ENCODE measurements around the gene NINJ1.

Gene NINJ1

DNA sequence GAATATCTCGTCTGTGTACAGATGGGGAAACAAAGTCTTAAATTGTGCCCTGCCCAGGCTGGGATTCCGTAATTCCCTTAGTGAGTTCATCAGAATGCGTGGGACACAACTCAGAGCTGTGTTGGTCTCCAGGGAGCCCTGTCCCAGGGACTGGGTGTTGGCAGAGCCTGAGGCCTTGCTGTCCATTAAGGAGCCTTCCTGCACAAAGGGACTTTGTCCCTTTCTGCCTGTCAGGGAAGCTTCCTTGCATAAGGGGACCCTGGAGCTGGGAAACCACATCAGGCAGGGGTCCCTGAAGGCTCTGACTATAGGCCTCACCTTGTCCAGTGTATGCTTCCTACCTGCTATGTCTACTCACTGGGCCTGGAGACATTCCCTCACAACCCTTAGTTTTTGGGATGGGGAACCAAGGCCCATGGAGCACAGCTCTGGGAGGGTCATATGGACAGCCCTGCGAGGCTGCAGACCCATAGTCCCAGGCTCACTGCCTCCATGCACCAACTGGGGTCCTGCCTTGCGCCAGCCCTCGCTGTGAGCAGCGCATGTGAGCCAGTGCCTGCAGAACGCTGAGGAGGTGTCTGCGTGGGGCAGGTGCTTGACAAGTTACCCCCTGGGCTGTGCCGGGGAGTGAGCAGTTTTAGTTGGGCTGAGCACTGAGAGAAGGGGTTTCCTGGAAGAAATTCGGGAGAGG is 36.4 kb downstream of the NINJ1 start:
- no peak for DNase-seq (ENCODE audit: low read depth)
- H3K4me3 ChIP-seq (ENCODE audit: low read length), result peak overlapping the region; percentile 55
- TF ChIP-seq, protein P1, sequence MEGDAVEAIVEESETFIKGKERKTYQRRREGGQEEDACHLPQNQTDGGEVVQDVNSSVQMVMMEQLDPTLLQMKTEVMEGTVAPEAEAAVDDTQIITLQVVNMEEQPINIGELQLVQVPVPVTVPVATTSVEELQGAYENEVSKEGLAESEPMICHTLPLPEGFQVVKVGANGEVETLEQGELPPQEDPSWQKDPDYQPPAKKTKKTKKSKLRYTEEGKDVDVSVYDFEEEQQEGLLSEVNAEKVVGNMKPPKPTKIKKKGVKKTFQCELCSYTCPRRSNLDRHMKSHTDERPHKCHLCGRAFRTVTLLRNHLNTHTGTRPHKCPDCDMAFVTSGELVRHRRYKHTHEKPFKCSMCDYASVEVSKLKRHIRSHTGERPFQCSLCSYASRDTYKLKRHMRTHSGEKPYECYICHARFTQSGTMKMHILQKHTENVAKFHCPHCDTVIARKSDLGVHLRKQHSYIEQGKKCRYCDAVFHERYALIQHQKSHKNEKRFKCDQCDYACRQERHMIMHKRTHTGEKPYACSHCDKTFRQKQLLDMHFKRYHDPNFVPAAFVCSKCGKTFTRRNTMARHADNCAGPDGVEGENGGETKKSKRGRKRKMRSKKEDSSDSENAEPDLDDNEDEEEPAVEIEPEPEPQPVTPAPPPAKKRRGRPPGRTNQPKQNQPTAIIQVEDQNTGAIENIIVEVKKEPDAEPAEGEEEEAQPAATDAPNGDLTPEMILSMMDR (IDR thresholded peaks at IDR 0.05; ENCODE audit: insufficient read depth, low read depth, low read length, missing control alignments), result no peak

DNA sequence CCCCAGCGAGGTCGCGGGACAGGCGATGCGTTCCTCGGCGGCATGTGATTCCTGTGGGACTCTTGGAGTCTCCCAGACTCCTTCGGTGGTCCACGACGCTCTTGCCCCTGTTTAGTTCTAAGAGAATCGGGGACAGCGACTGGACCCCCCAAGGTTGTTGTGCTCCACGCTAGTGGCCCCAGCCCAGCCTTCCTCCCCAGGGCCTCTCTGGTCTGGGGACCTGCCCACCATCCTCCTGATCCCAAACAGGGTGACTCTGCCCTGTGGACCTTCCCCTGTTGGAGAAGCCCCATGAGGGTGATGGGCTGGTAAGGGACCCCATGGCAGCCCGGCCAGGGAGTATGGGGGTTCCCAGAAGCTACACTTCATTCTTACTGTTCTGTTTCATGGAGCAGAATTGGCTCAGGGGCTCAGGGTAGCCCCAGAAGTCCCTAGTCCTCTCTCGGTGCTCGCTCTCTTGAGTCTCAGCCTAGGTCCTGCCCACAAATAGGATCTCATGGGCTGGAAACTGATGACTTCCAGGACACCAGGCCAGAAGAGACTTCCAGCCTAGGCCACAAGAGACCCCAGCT is 37.2 kb downstream of the NINJ1 start:
- TF ChIP-seq, protein P1 (IDR thresholded peaks at IDR 0.05; ENCODE audit: insufficient read depth, low read depth, low read length, missing control alignments), result no peak
- DNase-seq (ENCODE audit: low read depth), result no peak
- peak overlapping the region; percentile 55 for H3K4me3 ChIP-seq (ENCODE audit: low read length)

DNA sequence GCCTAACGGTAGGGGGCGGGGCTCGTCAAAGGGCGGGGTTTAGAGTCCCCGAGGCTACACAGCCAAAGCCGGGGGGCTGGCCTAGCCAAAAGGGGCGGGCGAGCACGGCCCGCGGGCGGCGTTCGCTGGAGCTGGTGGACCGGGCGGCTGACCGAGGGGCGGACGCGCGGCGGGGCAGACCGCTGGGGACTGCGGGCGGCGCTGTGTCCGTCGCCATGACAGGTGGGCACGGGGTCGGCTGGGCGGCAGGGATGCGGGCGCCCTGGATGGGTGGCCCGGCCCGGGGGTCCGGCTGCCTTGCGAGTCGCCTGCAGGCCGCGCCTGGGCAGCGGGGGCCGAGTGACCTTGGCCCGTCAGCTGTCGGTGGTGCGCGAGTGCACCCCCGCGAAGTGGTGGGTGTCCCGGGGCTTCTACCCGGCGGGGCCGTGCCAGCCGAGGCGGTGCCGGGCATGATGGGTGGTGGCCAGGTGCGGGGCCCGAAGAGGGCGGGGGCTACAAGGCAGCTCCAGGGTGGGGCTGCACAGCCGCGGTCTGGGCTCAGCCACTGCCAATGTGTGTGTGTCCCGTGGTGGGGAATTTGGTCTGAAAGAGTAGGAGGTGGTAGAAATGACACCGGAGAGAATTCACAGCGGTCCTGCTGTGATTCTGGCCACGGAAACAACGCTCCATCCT is 37.8 kb downstream of the NINJ1 start, which contains the start of gene CARD19:
Gene CARD19 (plus strand): TSS at position 87 of the 672 bp plus-strand sequence. CDS start 129 bp downstream, at position 216.
- peak; percentile 47 for DNase-seq (ENCODE audit: low read depth)
- H3K4me3 ChIP-seq (ENCODE audit: low read length), result peak within 1 kb of the TSS; percentile 55
- TF ChIP-seq, protein P1 (IDR thresholded peaks at IDR 0.05; ENCODE audit: insufficient read depth, low read depth, low read length, missing control alignments), result no peak

DNA sequence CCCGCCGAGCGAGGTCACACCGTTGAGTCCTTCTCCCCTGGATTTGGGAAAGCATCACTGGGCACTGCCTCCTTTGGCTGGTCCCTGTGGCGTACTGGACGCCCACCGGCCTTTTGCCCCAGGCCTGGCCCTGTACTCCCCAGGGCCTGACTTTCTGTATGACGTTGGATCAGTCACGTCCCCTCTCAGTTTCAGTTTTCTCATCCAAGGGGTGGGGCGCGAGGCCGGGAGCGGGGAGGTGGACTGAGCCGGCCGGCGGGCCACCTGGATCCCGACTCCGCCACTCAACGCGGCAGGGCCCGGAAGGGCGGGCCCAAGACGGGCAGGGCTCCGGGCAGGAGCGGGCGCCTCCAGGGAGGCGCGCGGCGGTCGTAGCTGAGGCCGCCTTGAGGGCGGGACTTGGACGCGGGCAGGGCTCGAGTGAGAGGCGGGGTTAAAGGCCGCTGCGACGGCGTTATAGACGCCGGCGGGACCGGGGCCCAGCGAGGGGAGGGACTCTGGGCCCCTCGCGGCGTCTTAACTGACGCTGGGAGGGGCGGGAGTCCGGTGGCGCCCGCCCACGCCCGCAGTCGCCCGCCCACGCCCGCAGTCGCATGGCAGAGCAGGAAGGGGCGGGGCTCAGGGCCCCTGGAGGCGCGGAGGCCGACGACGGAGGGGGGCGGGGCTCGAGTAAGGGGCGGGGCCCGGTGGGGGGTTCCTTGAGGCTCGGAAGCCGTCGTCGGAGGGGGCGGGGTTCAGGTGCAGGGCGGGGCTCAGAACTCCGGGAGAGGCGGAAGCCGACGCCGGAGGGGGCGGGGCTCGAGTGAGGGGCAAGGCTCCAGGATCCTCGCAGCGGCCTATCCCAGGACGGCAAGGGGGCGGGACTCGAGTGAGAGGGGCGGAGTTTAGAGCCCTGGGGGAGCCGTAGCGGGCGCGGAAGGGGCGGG is 38.6 kb downstream of the NINJ1 start:
- DNase-seq (ENCODE audit: low read depth), result peak; percentile 99
- TF ChIP-seq, protein P1 (IDR thresholded peaks at IDR 0.05; ENCODE audit: insufficient read depth, low read depth, low read length, missing control alignments), result no peak
- peak overlapping the region; percentile 55 for H3K4me3 ChIP-seq (ENCODE audit: low read length)

DNA sequence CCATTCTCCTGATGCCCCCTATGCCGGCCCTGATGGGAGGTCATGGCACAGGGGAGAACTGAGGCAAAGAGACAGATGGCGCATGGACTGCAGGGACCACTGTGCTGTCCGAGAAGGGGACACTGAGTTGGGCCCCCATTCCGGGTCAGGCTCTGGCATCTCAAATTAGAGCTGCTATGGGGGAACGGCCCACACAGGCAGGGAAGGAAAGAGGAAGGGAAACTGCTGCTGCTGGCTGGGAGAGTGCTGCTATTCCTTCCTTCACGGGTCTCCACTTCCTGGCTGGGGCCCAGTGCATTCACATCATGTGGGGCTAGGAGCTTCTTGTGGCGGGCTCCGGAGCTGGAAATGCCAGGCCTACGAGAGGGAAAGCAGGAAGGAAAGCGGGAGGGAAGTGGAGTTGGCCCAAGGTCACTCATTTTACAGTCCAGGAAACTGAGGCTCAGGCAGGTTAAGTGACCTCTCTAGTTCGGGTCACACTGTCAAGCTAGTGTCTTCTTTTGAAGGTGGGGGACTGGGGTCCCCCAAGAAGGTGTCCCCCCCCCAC is 39.3 kb downstream of the NINJ1 start:
- DNase-seq (ENCODE audit: low read depth), result no peak
- TF ChIP-seq, protein P1 (IDR thresholded peaks at IDR 0.05; ENCODE audit: insufficient read depth, low read depth, low read length, missing control alignments), result no peak
- peak overlapping the region; percentile 46 for H3K4me3 ChIP-seq (ENCODE audit: low read length)
